ENCODE data around the gene KIFC1. TPM values are rescaled to one million over a fixed set of nuclear protein-coding genes. Genes with fewer than 3 reads are reported as not detected.
A peak's percentile ranks its signal among the peaks of the same experiment; 100 is the strongest.

Gene KIFC1
- total and polyA plus RNA-seq, 9 of the 15 experiments (the other 6 are each of a cell fraction or from before 2014, with no cell fraction given) = 1.3 to 95.2 (median 76.9) TPM

DNA sequence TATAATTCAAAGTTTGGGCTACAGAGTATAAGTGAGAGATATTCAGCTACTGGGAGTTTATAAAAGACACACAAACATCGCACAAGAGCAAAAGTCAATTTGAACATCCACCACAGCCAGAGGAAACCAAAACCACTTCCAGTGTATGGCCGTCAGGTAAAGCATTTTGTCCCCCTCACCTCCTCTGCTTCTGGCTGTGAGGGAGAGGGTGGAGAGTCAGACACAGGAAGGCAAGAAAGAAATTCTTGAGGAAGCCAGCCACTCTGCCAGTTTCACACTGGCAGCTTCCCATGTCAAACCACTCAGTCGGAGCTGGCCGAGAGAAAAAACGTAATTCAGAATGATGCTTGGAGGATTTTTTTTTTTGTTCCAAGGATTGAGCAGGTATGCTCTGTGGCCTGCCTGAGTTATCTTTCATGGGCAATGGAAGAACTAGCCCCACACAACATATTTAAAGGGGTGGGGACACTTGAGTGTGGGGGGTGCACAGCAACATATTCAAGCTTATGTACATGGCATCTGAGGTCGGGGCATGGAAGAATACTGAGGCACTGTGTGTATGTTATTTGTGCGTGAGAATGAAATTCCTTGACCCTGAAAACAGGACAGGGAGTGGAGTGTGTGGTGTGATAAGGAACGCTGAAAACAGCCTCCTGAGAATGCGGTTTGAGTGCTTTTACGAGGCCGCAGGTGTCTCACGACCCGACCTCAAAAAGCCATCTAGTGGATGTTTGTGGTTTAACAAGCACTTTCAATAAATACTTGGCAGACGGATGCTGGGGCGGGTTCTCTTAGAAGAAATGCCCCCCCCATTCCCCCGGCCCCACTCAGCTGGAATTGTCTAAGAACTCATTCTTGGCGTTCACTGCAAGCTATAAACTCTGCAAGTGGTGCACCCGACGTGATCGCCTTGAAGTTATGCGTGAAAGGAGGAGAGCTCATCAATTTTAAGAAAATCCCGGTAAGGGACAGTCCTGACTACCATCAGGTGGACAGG lies 46.6 kb upstream of the KIFC1 start (continued):
- peak; percentile 58; the same call in 1 of the 2 replicates for TF ChIP-seq STAT5A (IDR thresholded peaks at IDR 0.05; ENCODE audit: borderline replicate concordance, low read length)
- TF ChIP-seq IRF2 (CRISPR knock-in tag; IDR thresholded peaks at IDR 0.05) = no peak
- TF ChIP-seq EWSR1 (IDR thresholded peaks at IDR 0.05; ENCODE audit: borderline replicate concordance, low read depth, partially characterized antibody) = no peak
- TF ChIP-seq RBM25 (IDR thresholded peaks at IDR 0.05; ENCODE audit: low read depth, low read length, severe bottlenecking) = no peak
- peak; percentile 68 for TF ChIP-seq GATAD2A (IDR thresholded peaks at IDR 0.05)
- TF ChIP-seq DDX20 (tag; IDR thresholded peaks at IDR 0.05; ENCODE audit: low read depth) = no peak
- peak; percentile 14; the same call in 1 of the 2 replicates for TF ChIP-seq MBD2 (IDR thresholded peaks at IDR 0.05; ENCODE audit: borderline replicate concordance, low read depth)
- peak; percentile 54; the same call in 1 of the 2 replicates for TF ChIP-seq SP1 (CRISPR knock-in tag; IDR thresholded peaks at IDR 0.05)
- TF ChIP-seq ZNF57 (CRISPR knock-in tag; IDR thresholded peaks at IDR 0.05) = no peak
- no peak for TF ChIP-seq CHCHD3 (CRISPR knock-in tag; IDR thresholded peaks at IDR 0.05)
- TF ChIP-seq TCFL5 (CRISPR knock-in tag; conservative IDR thresholded peaks at IDR 0.05) = no peak
- peak; percentile 87 for TF ChIP-seq ARID1B (IDR thresholded peaks at IDR 0.05)
- peak; percentile 79 for TF ChIP-seq CBFA2T2 (conservative IDR thresholded peaks at IDR 0.05)
- TF ChIP-seq TARDBP (IDR thresholded peaks at IDR 0.05) = no peak
- no peak for TF ChIP-seq ASH1L (IDR thresholded peaks at IDR 0.05; ENCODE audit: borderline replicate concordance, low read depth, partially characterized antibody)
- no peak for TF ChIP-seq BRF1 (IDR thresholded peaks at IDR 0.05; ENCODE audit: borderline replicate concordance, extremely low read depth, insufficient read length)
- TF ChIP-seq, protein P1, sequence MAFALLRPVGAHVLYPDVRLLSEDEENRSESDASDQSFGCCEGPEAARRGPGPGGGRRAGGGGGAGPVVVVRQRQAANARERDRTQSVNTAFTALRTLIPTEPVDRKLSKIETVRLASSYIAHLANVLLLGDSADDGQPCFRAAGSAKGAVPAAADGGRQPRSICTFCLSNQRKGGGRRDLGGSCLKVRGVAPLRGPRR (CRISPR knock-in tag; IDR thresholded peaks at IDR 0.05) = no peak
- no peak for TF ChIP-seq EZH2 (IDR thresholded peaks at IDR 0.05; ENCODE audit: borderline replicate concordance, low read depth, low read length)
